Stimulated activated CD8-positive, alpha-beta memory T cell treated with anti-CD3 and anti-CD28 coated beads, Interleukin-4, amount 100 ng/mL, for 1 hour (primary cell): ENCODE results near the gene PTPRG.

Experiments
- DNase-seq, 2 donors: peaks; one replicate each; pipeline ENCODE4 v3.0.0-alpha.2; 2020; ENCODE audit warnings: low read depth in 2 of 2, low spot score in 1 of 2

PTPRG gene

DNA sequence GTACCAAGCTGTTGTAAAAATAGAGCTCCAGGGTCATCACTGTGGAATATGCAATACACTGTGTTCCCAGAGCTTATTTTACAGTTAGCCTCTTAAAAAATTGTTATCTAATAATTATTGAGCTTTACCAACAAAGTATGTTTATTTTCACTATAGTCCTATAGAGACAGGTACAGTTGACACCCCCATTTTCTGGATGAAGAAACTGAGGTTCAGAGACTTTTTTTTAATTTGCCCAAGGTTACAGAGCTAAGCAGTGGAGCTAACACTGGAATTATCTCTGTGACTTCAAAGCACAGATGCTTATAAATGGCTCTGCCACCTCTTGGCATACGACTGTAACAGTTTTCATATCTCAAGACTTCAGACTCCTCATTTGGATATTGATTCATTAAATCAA is 685.6 kb downstream of the PTPRG start:
- no peak for DNase-seq

DNA sequence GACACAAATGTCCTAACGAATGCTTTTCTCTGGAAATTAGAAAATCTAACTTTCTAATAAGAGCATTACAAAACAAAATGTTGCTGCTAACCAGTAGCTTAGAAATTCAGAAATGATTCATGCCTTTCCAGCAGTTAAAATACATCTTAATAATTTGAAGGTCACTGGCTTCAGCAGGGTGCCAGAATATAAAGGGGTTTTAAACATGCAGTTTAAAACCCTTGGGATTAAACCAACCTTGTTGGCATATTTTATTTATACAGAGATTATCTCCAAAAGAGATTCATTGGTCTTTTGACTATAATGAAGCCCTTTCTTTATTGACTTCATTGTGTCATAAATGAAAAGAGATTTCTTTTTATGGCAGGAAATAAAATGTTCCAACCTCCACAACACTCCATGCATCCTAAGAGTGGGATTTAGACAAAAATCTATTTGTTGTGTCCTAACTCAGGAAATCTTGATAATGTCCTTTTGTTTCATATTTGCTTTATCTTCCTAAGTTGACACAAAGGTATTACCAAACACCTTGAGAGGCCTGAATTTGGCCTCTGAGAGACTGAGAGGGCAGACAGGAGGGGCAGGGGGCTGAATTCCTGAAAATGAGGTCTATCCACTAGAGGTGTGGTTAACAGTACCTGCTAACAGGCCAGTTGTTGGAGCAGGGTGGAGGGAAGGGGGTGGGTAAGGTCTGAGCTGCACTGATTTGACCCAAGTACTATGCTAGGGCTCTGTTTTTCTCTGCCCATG is 687.5 kb downstream of the PTPRG start:
- DNase-seq = no peak

DNA sequence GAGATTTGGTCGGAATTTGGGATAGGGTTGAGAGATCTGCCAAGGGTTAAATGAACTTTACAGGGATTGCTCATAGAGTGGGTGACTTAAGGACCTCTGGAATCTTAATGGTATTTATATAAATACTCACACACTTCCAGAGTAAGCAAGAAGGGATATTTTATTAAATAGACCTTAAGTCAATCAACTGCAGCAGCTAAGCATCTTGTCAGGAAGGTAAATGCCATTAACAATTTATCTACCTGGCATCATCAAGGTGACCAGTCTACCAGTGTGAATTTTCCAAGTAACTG is 688.1 kb downstream of the PTPRG start:
- DNase-seq = no peak

DNA sequence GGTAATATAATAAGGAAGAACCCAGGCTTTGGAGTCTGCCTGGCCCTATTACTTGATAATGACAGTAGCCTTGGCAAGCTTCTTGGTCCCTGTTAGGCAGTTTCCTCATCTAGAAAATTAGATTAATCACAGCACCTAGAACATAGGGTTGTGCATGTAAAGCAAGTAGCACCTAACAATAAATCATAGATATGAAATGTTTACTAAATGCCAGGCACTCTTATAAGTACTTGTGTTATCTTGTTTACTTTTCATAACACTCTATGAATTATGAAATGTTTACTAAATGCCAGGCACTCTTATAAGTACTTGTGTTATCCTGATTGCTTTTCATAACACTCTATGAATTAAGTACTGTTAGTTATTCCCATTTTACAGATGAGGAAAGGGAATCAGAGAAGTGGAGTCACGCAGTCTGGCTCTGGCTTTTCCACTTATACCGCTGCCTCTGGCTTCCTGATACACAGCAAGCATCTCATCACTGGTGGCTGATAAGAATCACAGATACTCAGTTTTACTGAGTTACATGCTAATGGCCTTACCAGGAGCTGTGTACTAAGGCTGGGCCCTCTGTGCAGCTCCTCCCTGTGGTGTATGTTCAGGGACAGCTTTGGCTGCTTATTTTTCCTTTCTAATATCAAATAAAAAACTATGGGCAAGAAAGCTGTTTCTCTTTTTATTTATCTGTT is 688.6 kb downstream of the PTPRG start:
- no peak for DNase-seq

DNA sequence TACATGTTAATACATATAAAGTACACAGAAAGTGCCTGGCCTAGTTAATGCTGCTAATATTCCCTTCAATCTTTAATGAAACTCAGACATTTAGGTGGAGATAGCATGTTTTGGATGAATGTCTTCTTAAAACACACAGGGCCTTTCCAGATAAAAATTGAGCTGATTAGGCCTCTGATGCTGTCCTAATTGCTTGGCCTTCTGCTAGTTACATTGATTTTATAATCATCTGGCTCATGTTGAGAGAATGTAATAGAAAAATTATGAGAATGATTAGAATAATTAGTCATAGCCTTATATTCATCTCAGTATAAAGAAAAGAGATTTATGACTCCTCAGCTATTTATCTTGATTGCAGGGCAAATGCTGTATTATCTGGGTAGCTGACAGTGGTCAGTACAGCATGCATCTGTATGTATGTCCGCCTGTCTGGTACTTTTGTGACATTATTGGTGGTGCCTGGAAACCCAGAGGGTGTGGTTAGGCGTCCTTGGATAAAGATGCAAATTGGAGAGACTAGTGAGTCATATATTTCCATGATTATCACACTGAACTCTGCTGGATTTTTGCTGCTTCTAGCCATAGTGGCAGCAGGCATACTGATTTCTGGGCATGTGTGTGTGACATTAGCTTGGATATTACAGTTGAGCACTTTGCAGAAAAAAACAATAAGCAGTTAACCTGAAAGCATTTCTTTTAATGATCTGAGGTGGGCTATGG is 691.2 kb downstream of the PTPRG start:
- DNase-seq = no peak

- no peak for DNase-seq
Measured at GRCh38 chr3:62253971-62254370, 692.6 kb downstream of the PTPRG start.

DNA sequence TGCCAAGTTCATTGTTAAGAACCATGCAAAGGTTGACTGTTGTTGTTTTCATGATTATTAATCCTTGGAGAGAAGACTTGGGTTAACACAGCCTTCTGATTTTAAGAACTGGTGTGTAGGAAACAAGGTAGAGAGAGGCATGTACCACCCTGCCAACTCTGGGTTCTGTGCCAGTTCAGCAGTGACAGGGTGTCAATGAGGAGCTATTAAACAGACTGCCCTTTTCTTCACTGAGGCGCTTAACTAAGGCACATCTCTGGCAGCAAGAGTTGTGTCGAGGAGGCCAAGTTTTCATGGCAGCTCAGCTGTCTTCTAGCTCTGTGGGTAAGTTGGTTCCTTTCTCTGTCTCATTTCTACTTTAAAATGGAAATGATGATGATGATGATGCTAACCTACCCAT is 694.4 kb downstream of the PTPRG start:
- DNase-seq = no peak

DNA sequence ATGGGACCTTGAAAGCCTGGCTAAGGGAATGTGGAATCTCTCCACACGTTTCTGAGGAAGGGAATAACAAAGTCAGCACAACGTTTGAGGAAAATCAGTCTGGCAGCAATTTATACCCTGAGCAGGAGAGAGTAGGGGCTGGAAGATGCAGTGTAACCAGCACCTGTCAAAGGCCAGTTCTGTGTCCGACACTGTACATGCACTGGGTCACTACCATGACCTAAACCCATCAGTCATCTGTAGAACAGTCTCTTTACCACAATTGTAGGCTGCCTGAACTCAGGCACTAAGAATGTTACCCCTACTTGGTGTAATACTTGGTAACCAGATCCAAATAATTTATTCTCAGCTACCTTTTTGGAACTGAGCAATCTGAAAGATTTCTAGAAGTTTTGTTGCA is 698.6 kb downstream of the PTPRG start:
- no peak for DNase-seq

- DNase-seq = no peak
Measured at GRCh38 chr3:62260655-62261054, 699.3 kb downstream of the PTPRG start.

GRCh38 chr3:62261121-62261520 is 699.8 kb downstream of the PTPRG start:
- no peak for DNase-seq

DNA sequence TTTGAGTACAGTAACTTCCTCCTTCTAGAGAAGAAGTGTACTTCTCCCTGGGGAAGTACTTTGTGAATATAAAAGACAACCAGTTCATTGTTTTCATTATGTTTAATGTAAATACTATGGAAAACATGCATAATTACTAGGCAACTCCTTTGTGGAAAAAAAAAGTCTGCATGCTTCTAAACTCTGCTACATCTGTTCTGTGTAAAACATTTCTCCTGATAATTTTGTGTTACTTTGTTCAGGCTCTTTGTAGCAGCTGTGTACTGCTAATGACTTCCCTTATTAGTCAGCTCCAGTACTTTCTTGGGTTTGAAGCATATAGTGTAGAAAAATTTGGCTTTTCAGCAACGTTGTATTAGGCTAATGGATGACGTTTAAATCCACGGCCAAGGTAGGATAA is 700.4 kb downstream of the PTPRG start:
- DNase-seq = no peak

GRCh38 chr3:62265528-62265927 is 704.2 kb downstream of the PTPRG start:
- no peak for DNase-seq

GRCh38 chr3:62266668-62267283 is 705.4 kb downstream of the PTPRG start:
- no peak for DNase-seq

- no peak for DNase-seq
Measured at GRCh38 chr3:62276658-62277180, 715.3 kb downstream of the PTPRG start.

DNA sequence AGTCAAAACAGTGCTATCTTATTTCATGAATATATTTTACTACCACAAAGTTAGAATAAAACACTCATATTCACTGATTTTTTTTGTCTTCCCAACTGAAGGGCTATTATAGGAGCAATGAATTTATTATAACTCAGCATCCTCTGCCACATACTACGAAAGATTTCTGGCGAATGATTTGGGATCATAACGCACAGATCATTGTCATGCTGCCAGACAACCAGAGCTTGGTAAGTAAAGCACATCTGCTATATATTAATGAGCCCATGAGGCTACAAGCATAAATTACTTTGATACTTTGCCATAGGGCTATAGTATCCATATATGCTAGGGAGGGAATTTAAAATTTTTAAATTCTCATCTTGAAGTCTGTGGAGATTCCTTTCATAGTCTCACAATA is 716.1 kb downstream of the PTPRG start:
- DNase-seq = no peak

DNA sequence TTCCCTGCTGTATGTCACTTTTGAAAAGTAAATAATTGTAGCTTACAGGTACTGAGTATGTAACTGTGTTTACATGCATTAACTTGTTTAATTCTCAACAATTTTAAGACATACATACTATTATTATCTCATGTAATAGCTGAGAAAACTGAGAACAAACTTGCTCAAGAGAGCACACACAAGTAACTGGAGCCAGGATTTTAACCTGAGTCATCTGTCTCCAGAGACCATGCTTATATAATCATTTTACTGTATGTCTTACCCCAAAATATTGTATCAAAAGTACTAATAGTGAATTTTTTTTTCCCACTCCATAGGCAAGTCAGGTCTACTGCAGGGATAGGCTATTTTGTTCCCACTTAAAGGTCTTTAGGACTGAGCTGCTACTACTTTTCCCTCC is 716.6 kb downstream of the PTPRG start:
- DNase-seq = no peak

GRCh38 chr3:62281726-62282125 is 720.4 kb downstream of the PTPRG start:
- DNase-seq = no peak

- no peak for DNase-seq
Measured at GRCh38 chr3:62284442-62284841, 723.1 kb downstream of the PTPRG start.

DNA sequence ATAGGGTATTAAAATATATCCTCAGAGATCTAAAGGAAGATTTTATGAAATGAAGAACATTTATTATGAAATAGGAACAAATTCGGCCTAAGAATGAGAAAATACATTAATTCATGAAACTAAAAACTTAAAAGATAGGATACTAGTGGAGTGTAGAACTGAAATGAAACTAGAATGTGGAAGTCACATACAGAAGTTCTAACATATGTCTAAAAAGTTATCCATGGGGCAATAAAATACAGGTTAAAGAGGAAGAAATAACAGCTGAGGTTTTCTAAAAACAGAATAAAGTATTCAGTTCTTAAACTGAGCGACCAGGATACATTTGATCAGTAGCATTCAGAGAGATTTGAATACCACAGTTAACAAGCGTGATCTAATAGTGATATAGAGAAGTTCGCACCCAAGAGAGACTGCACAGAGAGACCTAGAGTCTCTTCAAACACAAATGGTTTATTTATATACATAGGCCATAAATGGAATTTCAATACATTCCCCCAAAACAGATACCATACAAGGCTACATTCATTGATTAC is 726.1 kb downstream of the PTPRG start:
- DNase-seq = no peak

DNA sequence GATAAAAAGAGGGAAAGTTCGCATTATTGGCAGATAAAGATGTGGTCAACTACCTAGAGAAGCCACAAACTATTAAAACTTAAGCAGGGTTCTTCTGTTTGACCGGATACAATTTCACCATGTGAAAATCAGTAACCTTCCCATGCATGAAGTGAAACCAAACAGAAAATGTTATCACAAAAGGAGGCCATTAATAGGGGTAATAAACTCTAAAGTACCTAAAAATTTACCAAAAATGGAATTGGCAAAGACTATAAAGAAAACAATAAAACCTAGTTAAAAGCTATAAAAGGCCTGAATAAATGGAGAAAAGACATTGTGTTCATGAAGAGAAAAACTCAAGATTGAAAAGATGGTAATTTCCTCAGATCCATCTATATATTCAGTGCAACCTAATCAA is 728.6 kb downstream of the PTPRG start:
- no peak for DNase-seq

- DNase-seq = no peak
Measured at GRCh38 chr3:62293051-62293780, 731.8 kb downstream of the PTPRG start.
